Liver (tissue), 9 donors: ENCODE results near the gene KLHDC7B. TPM values are rescaled to one million over a fixed set of nuclear protein-coding genes. Genes with fewer than 3 reads are reported as not detected.

Experiments
- DNase-seq: peaks from one replicate; pipeline ENCODE4 v3.0.0-alpha.2; 2017; ENCODE audit warnings: low spot score
- H3K27ac ChIP-seq, 2 donors: one replicate each; pipeline ENCODE4 v1.7.0; 2013; ENCODE audit warnings: inconsistent platforms in 2 of 2, low read length in 2 of 2, control low read depth in 1 of 2, low read depth in 1 of 2, mild to moderate bottlenecking in 1 of 2
- H3K27me3 ChIP-seq, 4 donors: one replicate each; pipeline versions ENCODE4 v1.6.1 to v1.7.0; 2013; ENCODE audit warnings: low read length in 3 of 4, inconsistent platforms in 1 of 4, mild to moderate bottlenecking in 1 of 4, moderate library complexity in 1 of 4; ENCODE audit not compliant: control insufficient read depth in 4 of 4, insufficient read depth in 4 of 4
- H3K36me3 ChIP-seq, 4 donors: one replicate each; pipeline versions ENCODE4 v1.6.1 to v1.7.0; 2013; ENCODE audit warnings: low read length in 3 of 4, mild to moderate bottlenecking in 3 of 4, low read depth in 1 of 4, moderate library complexity in 1 of 4; ENCODE audit not compliant: control insufficient read depth in 4 of 4, insufficient read depth in 3 of 4
- H3K4me1 ChIP-seq, 4 donors: one replicate each; pipeline versions ENCODE4 v1.6.1 to v1.7.0; 2013; ENCODE audit warnings: low read length in 3 of 4, mild to moderate bottlenecking in 3 of 4, moderate library complexity in 1 of 4; ENCODE audit not compliant: control insufficient read depth in 4 of 4, insufficient read depth in 4 of 4
- H3K4me3 ChIP-seq, 3 donors: one replicate each; pipeline versions ENCODE4 v1.6.1 to v1.7.0; 2013; ENCODE audit warnings: low read length in 3 of 3, control low read depth in 1 of 3, low read depth in 1 of 3, mild to moderate bottlenecking in 1 of 3
- H3K9ac ChIP-seq, 2 donors: one replicate each; pipeline ENCODE4 v1.7.0; 2013; ENCODE audit warnings: low read length in 2 of 2, mild to moderate bottlenecking in 2 of 2, moderate library complexity in 2 of 2, control low read depth in 1 of 2, low read depth in 1 of 2
- H3K9me3 ChIP-seq, 4 donors: one replicate each; pipeline versions ENCODE4 v1.6.1 to v1.7.0; 2013; ENCODE audit warnings: low read length in 3 of 4; ENCODE audit not compliant: control insufficient read depth in 4 of 4
- GABPA ChIP-seq, 2 donors: IDR thresholded peaks in 1 of 2; conservative IDR thresholded peaks in 1 of 2; 2 replicates each; pipeline ENCODE4 v1.6.1; 2016; ENCODE audit warnings: antibody characterized with exemption in 2 of 2, mild to moderate bottlenecking in 1 of 2, moderate library complexity in 1 of 2
- WGBS: extraction: QIAGEN DNeasy Blood & Tissue Kit; methylation state at CpG from one replicate; pipeline ENCODE4 v1.1.7; 2013; 5-methylcytosine and 5-hydroxymethylcytosine counted together
- polyA plus RNA-seq, 2 donors: library from polyadenylated mRNA; stranded (reverse) in 1 of 2; unstranded in 1 of 2; fragments of 200-250 nt in 1 of 2; fragments of >200 nt in 1 of 2; fragmentation: Nextera tagmentation in 1 of 2; extraction: Ambion mirVana in 1 of 2; gene quantifications; one replicate each; pipeline versions ENCODE4 v1.2.1 to v1.2.3, GENCODE V29; 2013 to 2015
- total RNA-seq, 2 donors: library from RNA; depleted of rRNA; stranded (reverse); fragments of >200 nt; gene quantifications; one replicate each; pipeline ENCODE4 v1.2.3, GENCODE V29; 2014
- donor health status: healthy.
- donor health status: healthy.
- donor health status: healthy.
- donor health status: healthy.
- donor health status: healthy.

KLHDC7B gene
- total and polyA plus RNA-seq, 4 donors, result 0.08 to 0.16 (median 0.08) TPM; not detected in 1

DNA sequence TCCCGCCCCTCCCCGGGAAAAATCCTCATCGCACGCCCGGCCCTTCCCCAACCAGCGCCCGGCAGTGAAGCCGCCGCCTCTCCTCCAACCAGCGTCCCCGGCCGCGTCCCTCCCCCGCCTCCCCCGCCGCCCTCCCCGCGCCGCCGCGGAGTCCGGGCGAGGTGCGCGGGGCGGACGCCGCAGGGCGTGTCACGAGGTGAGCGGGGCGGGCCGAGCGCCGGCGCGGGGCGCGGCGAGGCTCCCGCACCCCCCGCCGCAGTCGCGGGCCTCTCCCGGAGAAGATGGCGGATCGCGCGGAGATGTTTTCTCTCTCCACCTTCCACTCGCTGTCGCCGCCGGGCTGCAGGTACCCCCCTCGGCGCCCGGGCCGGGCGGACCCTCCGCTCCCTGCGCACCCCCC, 54.8 kb downstream of the KLHDC7B start, which contains the start of gene MAPK8IP2:
TSS of gene MAPK8IP2 (plus strand) at position 256 of the 400 bp plus-strand sequence. CDS start at position 282, 26 bp downstream.
- Histone ChIP-seq H3K27me3 (peaks cover 0 to 10% (median 2%) of the 10 kb centered on the region in 4 donors), H3K9ac (no peak within 1 kb of the TSS), H3K36me3 (no peaks in the 10 kb centered on the region), H3K4me1 (peaks cover 0 to 7% (median 4%) of the 10 kb centered on the region in 4 donors), H3K27ac (no peak within 1 kb of the TSS), H3K4me3 (peak within 1 kb of the TSS in 1 of 3 donors; percentile 61), H3K9me3 (no peaks in the 10 kb centered on the region)
- TF ChIP-seq GABPA (IDR thresholded peaks at IDR 0.05 in 1 of 2, conservative IDR thresholded peaks at IDR 0.05 in 1 of 2), result no peak
- WGBS, result under 1% methylated on average over 61 of the region's 61 CpGs
- no peak for DNase-seq

Other genes starting within 250 kb of the KLHDC7B start
- gene PLXNB2, start 238.3 kb upstream of the KLHDC7B start, total RNA-seq, result 10 to 100 TPM; 28.8 to 95.7 TPM
- gene PLXNB2, start 238.3 kb upstream of the KLHDC7B start, polyA plus RNA-seq, result 10 to 100 TPM; 60.1 to 87.8 TPM
- 1 to 10 TPM; 1.1 to 1.2 TPM for gene DENND6B, start 218.9 kb upstream of the KLHDC7B start, total RNA-seq
- 1 to 10 TPM in 1 of 2 donors, under 1 TPM in 1; 0.86 to 1.0 TPM for gene DENND6B, start 218.9 kb upstream of the KLHDC7B start, polyA plus RNA-seq
- gene PPP6R2, start 202.6 kb upstream of the KLHDC7B start, total RNA-seq, result 100 to 1,000 TPM in 1 of 2 donors, 10 to 100 TPM in 1; 51.7 to 117 TPM
- 10 to 100 TPM; 28.8 to 42.6 TPM for gene PPP6R2, start 202.6 kb upstream of the KLHDC7B start, polyA plus RNA-seq
- gene SBF1, start 70.9 kb upstream of the KLHDC7B start, total RNA-seq, result 10 to 100 TPM; 21.8 to 37.6 TPM
- 10 to 100 TPM in 1 of 2 donors, 1 to 10 TPM in 1; 8.3 to 11.0 TPM for gene SBF1, start 70.9 kb upstream of the KLHDC7B start, polyA plus RNA-seq
- gene ADM2, start 64.4 kb upstream of the KLHDC7B start, total RNA-seq, result 1 to 10 TPM in 1 of 2 donors, under 1 TPM in 1; 0.79 to 1.8 TPM
- 1 to 10 TPM in 1 of 2 donors, under 1 TPM in 1; 0.89 to 2.8 TPM for gene ADM2, start 64.4 kb upstream of the KLHDC7B start, polyA plus RNA-seq
- gene MIOX, start 59.0 kb upstream of the KLHDC7B start, total RNA-seq, result not detected
- gene MIOX, start 59.0 kb upstream of the KLHDC7B start, polyA plus RNA-seq, result not detected
- 10 to 100 TPM; 24.0 to 27.9 TPM for gene LMF2, start 38.2 kb upstream of the KLHDC7B start, total RNA-seq
- 10 to 100 TPM; 16.7 to 35.6 TPM for gene LMF2, start 38.2 kb upstream of the KLHDC7B start, polyA plus RNA-seq
- gene NCAPH2, start 37.7 kb upstream of the KLHDC7B start, total RNA-seq, result 10 to 100 TPM; 15.2 to 30.8 TPM
- gene NCAPH2, start 37.7 kb upstream of the KLHDC7B start, polyA plus RNA-seq, result 10 to 100 TPM; 12.0 to 12.5 TPM
- gene SCO2, start 20.3 kb upstream of the KLHDC7B start, total RNA-seq, result 1 to 10 TPM; 1.4 to 1.7 TPM
- gene SCO2, start 20.3 kb upstream of the KLHDC7B start, polyA plus RNA-seq, result 1 to 10 TPM; 1.9 to 2.9 TPM
- 100 to 1,000 TPM in 1 of 2 donors, 10 to 100 TPM in 1; 41.2 to 109 TPM for gene TYMP, start 15.9 kb upstream of the KLHDC7B start, total RNA-seq
- gene TYMP, start 15.9 kb upstream of the KLHDC7B start, polyA plus RNA-seq, result 10 to 100 TPM; 34.0 to 89.8 TPM
- gene SYCE3, start 17.0 kb downstream of the KLHDC7B start, total RNA-seq, result 1 to 10 TPM in 1 of 2 donors, not detected in 1; 2.2 TPM
- gene SYCE3, start 17.0 kb downstream of the KLHDC7B start, polyA plus RNA-seq, result under 1 TPM in 1 of 2 donors, not detected in 1; 0.45 TPM
- 10 to 100 TPM in 1 of 2 donors, 1 to 10 TPM in 1; 3.0 to 13.6 TPM for gene CPT1B, start 32.5 kb downstream of the KLHDC7B start, total RNA-seq
- 1 to 10 TPM; 4.0 to 5.7 TPM for gene CPT1B, start 32.5 kb downstream of the KLHDC7B start, polyA plus RNA-seq
- gene CHKB, start 37.0 kb downstream of the KLHDC7B start, total RNA-seq, result 10 to 100 TPM; 18.4 to 24.2 TPM
- 10 to 100 TPM; 17.9 to 22.9 TPM for gene CHKB, start 37.0 kb downstream of the KLHDC7B start, polyA plus RNA-seq
- under 1 TPM; 0.09 to 0.17 TPM for gene MAPK8IP2, start 54.9 kb downstream of the KLHDC7B start, total RNA-seq
- under 1 TPM; 0.04 to 0.37 TPM for gene MAPK8IP2, start 54.9 kb downstream of the KLHDC7B start, polyA plus RNA-seq
- 10 to 100 TPM in 1 of 2 donors, 1 to 10 TPM in 1; 6.8 to 11.4 TPM for gene ARSA, start 82.3 kb downstream of the KLHDC7B start, total RNA-seq
- 10 to 100 TPM; 20.3 to 28.0 TPM for gene ARSA, start 82.3 kb downstream of the KLHDC7B start, polyA plus RNA-seq
- gene SHANK3, start 126.9 kb downstream of the KLHDC7B start, total RNA-seq, result 1 to 10 TPM; 5.1 to 10.0 TPM
- gene SHANK3, start 126.9 kb downstream of the KLHDC7B start, polyA plus RNA-seq, result 1 to 10 TPM; 1.1 to 6.4 TPM
- under 1 TPM; 0.09 to 0.17 TPM for gene ACR, start 192.3 kb downstream of the KLHDC7B start, total RNA-seq
- gene ACR, start 192.3 kb downstream of the KLHDC7B start, polyA plus RNA-seq, result under 1 TPM; 0.07 to 0.14 TPM
- gene RABL2B, start 237.7 kb downstream of the KLHDC7B start, total RNA-seq, result 1 to 10 TPM; 4.2 to 4.5 TPM
- 1 to 10 TPM; 6.5 to 6.7 TPM for gene RABL2B, start 237.7 kb downstream of the KLHDC7B start, polyA plus RNA-seq